HG03139 (cell line): ENCODE measurements around the gene MIER2.
"Not testable (repeated sequence)": the region's sequence is repeated elsewhere in the genome, so short reads cannot be mapped to it uniquely, and the experiment has no call there.

Experiments
- ATAC-seq: cut with Tn5 transposase; IDR thresholded peaks from one replicate; pipeline ENCODE4 v1.9.1; 2021; ENCODE audit not compliant: unreplicated experiment

The MIER2 gene

DNA sequence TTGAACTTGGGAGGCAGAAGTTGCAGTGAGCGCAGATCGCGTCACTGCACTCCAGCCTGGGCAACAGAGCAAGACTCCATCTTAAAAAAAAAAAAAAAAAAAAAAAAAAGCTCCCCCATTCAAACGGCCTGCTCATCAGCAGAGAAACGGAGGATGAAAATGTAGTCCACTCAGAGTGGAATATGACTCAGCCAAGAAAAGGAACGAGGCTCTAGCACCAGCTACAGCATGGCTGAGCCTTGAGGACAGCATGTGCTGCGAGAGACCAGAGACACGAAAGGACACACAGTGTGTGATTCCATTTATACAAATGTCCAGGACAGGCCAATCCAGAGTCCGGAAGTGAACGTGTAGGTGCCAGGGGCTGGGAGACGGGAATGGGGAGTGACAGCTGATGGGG lies 18.1 kb upstream of the MIER2 start:
- no peak for ATAC-seq

DNA sequence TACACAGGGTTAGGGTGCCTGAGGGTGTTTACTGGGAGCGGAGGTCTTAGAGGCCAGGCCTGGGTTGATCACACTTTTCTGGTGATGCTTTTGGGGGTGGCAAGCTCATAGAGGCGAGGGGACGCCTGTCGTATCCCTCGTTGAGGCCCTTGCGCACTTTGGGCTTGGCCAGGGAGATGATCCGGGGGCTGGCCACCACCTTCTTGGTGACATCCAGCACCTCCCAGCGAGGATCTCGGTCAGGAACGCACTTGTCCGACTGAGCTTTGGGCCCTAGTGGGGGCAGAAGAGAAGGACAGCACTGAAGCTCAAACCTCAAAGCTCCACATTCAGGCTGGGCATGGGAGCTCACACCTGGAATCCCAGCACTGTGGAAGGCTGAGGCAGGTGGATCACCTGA lies 17.6 kb upstream of the MIER2 start:
- ATAC-seq = no peak

DNA sequence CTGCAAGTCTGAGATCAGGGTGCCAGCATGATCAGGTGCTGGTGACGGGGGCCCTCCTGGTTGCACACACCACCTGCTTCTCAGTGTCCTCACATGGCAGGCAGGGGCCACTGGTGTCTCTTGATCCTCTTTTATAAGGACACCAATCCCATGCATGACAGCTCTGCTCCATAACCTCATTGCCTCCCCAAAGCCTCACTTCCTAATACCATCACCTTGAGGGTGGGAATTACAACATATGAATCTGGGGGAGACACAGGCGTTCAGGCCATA lies 15.0 kb upstream of the MIER2 start:
- no peak for ATAC-seq

DNA sequence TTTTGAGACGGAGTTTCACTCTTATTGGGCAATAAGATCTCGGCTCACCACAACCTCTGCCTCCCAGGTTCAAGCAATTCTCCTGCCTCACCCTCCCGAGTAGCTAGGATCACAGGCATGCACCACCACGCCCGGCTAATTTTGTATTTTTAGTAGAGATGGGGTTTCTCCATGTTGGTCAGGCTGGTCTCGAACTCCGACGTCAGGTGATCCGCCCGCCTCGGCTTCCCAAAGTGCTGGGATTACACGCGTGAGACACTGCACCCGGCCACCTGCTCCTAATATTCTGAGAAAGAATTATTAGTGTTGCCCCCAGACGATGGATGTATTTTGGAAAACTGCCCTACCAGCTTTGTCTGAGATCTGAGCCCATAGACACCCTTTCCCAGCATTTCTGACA lies 10.9 kb upstream of the MIER2 start:
- not testable (repeated sequence) for ATAC-seq

DNA sequence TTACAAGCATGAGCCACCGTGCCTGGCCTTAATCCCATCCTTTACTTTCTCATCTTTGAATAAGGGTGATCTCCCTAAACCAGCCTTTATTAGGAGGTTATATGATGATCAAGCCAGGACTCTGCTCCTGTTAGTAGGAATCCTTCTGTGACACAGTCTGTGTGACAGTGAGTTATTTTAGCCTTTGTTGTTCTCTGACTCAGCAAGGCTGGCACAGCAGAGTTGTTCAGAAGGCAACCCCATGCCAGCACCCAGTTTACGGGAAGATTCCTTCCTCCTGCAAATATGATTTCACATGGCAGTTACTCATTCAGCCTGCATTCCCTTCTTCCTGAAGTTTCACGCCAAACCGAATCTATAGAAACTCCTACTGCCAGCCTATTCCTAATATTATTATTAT lies 10.5 kb upstream of the MIER2 start:
- ATAC-seq = no peak

DNA sequence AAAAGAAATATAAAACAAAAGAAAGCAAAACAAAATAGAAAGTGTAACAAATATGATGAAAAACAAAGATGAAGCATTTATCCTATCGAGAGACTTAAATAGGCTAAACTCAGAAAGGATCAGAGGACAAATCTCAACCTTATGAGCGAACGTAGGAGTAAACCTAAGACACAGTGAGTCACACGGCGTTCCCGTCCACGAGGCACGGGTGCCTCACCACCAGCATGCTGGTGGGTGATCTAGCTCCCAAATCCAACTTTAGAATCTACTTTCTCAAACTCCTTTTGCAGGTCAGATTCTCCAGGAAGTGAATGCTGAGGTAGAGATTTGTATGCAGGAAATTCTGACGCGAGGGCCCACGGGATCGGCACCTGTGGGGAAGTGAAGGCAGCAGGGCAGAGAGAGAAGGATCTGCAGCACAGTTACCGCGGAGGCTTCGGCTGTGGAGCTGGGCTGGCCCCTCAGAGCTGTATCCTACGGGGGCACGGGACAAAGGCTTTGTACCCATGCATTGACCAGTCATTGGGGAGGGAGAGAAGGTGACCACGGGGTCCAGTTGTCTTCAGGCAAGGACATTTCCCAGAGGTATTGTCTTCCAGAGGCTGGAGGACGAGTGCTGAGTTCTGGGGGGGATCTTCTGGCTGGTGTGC lies 7.5 kb upstream of the MIER2 start:
- no peak for ATAC-seq

DNA sequence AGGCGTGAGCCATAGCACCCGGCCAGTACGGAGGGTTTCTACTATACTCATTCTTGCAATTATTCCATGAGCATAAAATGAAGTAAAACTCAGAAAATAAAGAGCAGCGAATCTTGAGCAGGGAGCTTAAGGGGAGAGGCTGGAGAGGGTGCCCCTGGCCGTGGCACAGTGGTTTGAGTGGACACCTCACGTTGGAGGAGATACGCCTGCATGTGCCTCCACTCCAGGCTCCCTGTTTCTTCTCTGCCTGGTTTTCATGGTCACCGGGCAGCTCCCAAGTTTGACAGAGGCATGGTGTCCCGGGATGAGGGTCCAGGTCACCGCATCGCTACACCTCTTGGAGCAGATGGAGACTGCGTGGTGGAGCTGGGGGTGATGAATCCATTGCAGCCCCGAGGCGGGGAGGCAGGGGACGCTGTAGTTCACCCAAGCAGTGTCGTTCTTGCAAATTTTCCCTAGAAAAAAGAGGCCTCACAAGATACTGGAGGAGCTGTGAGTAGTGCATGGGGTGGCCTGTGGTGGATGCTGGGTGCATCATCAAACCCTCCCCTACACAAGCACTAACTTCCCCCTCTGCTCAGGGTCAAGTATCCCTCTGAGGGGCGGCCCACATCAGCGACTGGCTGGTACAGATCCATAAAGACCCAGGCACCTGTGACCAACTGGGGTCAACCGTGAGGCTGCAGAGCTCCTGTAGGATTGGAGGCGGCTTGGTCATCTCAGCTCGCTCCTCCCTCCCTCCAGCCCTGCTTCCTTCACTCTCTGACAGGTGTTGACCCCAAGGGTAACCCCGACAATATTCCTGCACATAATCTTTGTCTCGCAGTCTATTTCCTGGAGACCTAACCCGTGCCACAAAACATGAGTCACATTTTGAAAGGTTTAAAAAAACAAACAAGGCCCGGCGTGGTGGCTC lies 3.6 kb upstream of the MIER2 start:
- ATAC-seq = no peak

DNA sequence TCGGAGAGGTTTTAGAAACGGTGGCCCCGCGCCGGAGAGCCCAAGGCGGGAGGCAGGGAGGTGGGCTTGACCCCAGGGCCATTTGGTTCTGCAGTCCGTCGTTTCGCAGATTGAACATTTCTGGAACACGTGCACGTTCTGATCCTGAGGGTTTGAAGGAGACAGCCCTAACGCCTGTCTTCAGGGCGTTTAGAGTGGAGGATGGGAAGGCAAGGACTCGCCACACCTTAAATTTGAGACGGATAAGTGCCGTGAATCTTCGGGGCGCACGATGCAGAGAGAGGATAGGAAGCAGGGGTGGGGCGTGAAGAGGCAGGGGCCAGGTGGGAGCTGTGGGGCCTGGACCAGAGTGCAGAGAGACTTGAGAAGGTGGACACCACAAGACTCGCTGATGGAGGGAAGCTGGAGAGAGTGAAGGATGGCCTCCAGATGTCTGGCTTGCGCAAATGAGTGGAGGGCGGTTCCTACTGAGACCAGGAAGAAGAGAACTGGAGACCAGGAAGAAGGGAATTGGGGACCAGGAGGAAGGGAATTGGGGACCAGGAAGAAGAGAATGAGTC lies 804 bp upstream of the MIER2 start:
- no peak for ATAC-seq

DNA sequence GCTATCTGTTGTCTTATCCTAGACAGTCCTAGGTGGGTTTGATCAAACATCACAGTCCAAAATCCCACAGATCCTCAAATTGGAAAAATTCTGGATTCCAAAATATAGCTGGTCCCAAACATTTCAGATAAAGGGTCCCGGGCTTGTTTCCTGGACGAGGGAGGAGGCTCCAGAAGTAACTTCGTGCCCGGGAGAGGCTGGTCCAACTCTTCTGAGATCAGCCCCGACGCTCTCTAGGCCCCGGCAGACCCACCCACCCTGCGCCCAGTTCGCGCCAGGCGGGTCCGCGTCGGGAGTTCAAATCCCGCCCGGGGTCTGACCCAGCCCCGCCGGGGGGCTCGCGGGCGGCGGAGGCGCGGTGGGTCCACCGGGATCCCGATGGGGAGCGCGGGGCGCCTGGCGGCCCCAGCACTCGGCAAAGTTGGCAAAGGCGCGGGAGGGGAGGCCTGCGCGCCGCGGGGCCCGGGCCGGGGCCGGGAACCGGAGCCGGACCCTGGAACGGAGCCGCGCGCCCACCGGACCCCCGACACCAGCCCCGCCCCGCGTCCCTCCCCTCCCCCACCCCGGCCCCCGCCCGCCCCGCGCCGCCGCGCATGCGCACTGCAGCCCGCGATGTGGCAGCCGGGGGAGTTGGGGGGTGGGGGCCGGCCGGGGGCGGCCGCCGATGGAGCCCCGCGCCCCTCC lies 513 bp downstream of the MIER2 start:
- peak; percentile 23 for ATAC-seq

DNA sequence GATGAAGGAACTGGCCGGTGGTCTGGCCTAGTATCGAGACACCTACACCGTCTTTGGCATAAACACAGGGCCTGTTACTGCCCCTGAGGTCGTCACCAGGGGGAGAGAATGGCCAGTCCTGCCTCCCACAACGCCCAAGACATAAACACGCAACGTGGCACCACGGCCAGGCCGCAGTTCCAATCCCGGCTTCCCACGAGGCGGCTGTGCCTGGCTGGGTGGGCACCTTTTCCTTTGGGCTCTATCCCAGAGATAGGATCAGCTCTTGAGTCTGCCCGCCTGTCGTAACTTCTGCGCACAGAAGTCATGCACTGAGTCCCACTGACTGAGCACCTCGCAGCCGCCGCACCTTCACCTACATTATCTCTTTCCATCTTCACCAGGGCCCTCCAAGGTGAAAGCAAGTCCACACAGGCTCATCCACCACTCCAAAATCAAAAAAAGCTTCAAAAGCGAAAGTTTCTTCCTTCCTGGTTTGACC lies 1.1 kb downstream of the MIER2 start:
- no peak for ATAC-seq

DNA sequence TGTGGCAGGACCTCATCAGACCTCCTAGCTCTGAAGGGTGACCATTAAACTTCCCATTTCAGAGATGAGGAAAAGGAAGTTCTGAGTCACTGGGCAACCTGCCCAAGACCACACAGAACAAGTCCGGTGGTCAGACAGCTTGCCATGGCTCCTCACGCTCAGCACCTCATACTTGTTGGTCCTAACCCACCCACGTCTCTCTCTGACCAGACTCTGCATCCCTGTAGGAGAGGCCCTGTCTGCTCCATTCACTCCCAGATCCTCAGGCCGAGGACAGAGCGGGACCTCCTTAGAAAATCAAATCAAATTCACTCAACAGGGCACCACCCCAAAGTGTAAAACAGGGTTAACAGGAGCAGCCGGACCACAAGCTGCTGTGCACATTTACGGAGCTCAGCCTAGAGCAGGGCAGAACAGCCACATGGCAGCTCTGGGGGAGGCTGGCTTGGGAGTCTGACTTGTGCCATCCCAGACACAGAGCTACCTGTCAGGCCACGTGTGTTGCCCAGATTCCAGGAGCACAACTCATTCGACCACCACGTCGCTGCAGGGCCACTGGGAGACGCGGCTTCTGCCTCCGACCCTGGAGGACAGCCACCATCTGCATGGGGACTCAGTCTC lies 1.7 kb downstream of the MIER2 start:
- ATAC-seq = no peak

DNA sequence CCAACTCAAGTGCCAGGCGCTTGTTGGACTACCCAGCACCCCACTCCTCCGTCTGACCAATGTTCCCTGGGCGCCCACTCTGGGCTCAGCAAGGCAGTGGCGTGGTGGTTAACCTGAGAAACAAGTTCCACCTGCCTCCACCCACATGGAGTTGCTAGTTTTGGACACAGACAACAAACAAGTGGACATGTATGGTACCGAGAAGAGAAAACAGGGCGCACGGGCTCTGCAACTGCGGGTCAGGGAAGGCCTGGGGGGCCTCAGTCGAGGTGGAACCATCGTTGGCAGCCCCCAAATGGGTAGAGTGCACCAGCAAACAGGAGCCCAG lies 2.5 kb downstream of the MIER2 start:
- ATAC-seq = no peak

DNA sequence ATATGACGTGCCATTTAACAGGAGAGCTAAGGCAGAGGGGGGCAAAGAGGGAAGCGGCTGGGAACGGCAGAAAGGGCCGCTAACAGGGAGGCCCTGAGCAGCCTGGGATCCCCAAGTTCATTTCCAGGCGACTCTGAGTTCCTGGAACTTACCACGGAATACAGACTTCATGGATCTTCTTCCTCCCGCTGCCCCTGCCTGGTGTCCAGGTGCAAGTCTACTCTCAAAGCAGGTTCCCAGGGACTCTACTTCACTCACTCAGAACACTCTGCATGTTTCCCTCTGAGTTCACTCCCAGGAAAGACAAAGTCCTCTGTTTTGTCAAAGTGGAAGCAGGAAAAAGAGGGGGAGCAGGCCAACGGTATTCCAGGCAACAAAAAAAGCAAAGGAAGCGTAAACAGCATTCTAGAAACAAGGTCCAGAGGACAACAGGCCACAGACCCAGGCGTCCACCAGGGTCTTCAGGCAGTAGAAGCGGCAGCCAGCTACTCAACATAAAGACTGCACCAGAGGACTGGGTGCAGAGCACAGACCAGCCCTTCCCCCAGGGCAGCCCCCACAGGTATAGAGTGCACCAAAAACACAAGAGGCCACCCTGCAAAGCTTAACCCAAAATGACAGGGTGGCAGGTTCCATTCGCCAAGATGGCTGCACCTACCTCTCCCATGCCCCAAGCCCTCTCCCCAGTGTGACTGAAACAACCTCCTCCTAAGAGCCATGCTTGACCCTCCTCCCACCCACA lies 3.0 kb downstream of the MIER2 start:
- ATAC-seq = no peak

DNA sequence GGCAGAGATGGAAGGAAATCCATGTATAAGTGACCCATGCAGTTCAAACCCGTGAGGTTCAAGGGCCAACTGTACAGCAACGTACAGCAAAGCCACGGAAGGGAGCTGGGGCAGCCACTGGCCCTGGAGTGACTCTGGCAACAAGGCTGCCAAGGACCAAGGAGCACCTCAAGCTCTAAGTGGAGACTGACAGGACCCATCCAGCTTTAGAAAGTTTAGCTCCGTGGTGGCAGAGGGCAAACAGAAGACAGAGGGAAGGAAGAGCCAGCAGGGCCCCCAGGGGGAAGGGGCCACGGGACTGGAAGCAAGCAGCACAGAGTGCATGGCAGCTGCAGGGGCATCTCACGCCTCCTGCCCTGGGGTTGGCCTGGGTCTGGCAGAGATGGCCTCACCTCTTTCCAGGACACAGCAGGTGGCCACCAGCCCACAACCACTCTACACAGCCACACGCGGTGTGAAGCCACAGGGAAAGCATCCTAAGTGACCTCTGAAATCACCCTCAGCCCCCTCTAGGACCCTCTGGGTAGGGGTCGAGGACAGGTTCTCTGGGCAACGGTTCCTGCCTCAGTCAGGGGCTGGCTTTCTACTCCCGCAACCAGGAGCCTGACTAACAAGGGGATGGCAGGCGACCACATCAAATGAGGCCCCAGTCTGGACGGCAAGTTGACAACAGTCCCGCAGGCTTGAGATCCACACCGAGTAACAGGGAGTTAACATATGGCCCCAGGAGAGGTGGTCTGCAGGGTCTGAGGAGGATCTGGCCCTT lies 3.8 kb downstream of the MIER2 start:
- ATAC-seq = no peak

DNA sequence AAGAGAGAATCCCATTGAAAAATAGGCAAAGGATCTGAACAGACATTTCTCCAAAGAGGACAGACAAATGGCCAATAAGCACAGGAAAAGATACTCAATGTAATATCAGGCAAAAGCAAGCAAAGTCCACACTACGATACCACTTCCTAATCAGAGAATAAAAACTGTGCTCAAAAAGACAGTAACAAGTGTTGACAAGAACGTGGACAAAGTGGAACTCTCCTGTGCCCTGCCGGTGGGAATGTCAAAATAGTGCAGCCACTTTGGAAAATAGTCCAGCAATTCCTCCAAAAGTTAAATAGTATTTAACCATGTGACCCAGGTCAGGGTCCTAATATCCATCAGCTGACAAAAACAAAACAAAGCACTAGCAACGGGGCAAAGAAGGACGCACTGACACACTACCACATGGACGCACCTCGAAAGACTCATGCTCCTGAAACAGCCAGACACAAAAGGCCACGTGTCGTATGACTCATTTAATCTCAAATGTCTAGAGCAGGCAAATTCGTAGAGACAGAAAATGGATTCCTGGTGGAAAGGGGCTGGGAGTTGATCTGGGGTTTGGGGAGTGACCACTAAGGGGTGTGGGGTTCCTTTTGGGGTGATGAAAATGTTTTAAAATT lies 5.2 kb downstream of the MIER2 start:
- no peak for ATAC-seq

DNA sequence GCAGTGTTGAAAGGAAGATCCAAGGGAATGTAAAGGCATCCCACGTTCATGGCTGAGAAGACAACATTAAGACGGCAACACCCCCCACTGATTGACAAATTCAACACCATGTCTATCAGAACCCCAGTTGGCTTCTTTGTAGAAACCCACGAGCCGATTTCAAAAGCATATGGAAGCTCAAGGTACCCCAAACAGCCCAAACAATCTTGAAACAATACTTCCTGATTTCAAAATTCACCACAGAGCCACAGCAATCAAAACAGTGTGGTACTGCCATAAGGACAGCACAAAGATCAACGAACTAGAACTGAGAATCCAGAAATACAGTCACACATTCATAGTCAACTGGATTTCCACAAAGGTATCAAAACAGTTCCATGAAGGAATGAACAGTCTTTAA lies 6.2 kb downstream of the MIER2 start:
- ATAC-seq = no peak

DNA sequence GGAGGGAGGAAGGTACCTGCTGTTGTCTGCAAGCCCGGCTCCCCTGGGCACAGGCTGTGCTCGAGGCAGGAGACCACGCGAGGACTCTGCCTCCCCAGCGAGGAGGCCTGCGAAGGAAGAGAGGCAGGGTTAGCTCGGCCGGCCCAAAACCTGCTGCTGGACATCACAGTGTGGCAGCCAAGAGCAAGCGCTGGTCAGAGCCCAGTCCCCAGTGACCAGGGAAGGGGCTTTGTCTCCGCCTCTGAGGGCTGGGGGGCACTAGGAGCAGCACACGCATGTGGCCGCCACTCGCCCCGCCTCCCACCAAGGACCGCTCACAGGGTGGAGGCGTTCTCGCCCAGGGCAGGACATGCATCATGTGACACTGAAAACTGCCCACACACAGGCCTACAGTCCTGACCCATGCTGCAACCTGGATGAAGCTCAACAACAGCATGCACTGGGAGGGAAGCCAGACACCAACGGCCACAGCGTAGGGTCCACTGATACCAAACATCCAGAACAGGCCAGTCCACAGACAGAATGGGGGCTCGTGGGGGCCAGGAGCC lies 8.5 kb downstream of the MIER2 start:
- ATAC-seq = no peak

DNA sequence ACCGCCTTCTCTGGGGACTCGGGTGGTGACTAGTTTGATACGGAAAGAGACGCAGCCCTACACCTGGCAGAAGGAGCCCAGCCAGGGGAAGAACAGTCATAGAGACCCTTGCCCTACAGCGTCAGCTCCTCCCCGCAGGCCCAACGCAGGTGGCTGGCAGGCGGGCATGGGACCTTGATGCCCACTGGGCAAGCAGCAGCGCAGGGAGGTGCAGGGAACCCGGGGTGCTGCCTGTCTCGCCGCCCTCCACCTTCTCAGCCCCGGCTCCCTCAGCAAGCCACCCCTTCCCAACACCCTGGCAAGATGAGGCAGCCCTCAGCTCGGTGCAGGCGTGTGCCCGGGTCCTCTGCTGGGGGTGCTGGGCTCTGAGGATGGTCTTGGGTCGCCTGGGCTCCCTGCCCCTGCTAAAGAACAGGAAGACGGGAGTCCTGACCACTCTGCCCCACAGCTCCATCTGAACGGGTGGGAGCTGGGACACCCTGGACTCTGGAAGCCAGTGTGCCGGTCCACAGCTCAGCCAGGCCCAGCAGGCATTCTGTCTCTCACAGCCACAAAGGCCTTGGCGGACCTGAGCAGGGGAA lies 9.0 kb downstream of the MIER2 start:
- no peak for ATAC-seq

DNA sequence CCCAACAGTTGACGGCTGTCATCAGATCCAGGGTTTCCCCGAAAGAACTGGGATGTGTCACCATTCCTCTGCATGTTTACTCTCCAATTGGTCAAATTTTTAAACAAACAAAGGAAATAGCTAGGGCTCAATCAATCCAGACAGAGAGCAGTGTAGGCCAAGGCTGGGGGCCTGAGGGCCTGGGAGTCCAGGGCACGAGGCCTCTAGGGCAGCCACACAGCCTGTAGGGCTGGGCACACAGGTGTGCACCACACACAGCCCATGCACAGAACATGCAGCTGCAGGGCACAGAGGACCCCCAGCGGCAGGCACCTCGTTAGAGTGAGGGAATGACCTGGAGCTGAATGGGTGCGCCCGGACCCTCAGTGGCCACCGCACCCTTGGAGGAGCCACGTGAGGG lies 9.5 kb downstream of the MIER2 start:
- no peak for ATAC-seq
